Measurements from ENCODE around the gene DDAH2. TPM values are rescaled to one million over a fixed set of nuclear protein-coding genes. Genes with fewer than 3 reads are reported as not detected.

The DDAH2 gene
- total RNA-seq, 6 experiments from 2014 or later, result 44.0 to 47.8 (median 46.0) TPM

- DNase-seq, result no peak
Observed at GRCh38 chr6:31681135-31681671, 47.9 kb downstream of the DDAH2 start.

DNA sequence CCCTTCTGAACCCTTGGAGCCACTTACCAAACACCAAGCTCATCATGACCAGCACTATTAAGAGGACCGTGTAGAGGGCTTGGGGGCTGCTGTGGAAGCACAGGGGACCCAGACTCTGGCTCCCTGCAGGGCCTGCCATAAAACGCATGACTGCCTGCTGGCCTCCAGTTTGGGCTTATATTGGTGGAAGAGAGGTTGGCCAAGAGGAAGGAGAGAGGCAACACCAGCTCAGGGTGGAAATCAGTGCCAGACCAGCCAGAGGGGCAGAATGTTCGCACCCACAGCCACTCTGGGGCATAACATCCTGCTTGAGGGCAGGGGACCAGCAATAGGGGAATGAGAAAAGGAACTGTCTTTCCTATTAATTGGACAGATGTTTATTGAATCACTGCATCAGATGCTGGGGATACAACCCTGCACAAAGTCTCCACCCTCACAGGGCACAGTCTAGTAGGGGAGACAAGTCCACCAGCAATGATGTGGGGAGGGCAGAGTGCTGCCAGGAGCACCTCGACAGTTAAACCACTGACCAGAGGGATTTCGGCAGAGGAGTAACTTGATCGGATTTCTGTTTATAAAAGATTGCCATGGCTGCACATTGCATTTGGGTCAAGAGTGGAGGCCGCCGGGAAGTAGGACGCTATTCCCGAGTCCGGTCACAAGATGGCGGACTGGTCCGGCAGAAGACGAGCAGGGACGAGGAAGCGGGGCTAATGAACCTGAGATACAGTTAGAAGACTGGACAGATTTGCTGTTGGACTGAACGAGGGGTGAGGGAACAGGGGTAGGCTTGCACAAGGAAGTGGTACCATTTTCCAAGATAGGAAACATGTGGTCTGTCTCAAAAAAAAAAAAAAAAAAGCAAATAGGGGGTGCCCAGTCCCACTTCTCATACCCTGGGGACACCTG, 48.6 kb downstream of the DDAH2 start, which contains the start of gene LY6G5C:
Gene LY6G5C (minus strand): TSS at position 842 of the 909 bp plus-strand sequence. CDS start 694 bp downstream, at position 148.
- no peaks in the 10 kb centered on the region for H3K36me3 Mint-ChIP-seq (ENCODE audit: low read depth)
- peak; percentile 91 for DNase-seq
- no peaks in the 10 kb centered on the region for H3K9me3 Mint-ChIP-seq
- H3K27me3 Mint-ChIP-seq (ENCODE audit: insufficient read depth), result peaks cover 1% of the 10 kb centered on the region; the same call in 1 of the 2 replicates
- H3K27ac Mint-ChIP-seq, result peak within 1 kb of the TSS; percentile 96
- peak within 1 kb of the TSS; percentile 87 for H3K4me3 Mint-ChIP-seq
- peak; percentile 75 for TF ChIP-seq CTCF (IDR thresholded peaks at IDR 0.05)
- H3K4me1 Mint-ChIP-seq (ENCODE audit: low read depth), result peaks cover 17% of the 10 kb centered on the region

More at GRCh38 chr6:31681135-31681671, 47.9 kb downstream of the DDAH2 start:
- H3K27me3 Mint-ChIP-seq (ENCODE audit: insufficient read depth), result peaks cover 1% of the 10 kb centered on the region; the same call in 1 of the 2 replicates
- H3K36me3 Mint-ChIP-seq (ENCODE audit: low read depth), result 0 out of 2 replicates have a peak, but pooled peaks cover 6% of the 10 kb centered on the region
- peak overlapping the region; percentile 87 for H3K4me3 Mint-ChIP-seq
- no peaks in the 10 kb centered on the region for H3K9me3 Mint-ChIP-seq
- peaks cover 17% of the 10 kb centered on the region for H3K4me1 Mint-ChIP-seq (ENCODE audit: low read depth)
- peak overlapping the region; percentile 96 for H3K27ac Mint-ChIP-seq
- TF ChIP-seq CTCF (IDR thresholded peaks at IDR 0.05), result no peak; the same call in none of the 2 replicates

DNA sequence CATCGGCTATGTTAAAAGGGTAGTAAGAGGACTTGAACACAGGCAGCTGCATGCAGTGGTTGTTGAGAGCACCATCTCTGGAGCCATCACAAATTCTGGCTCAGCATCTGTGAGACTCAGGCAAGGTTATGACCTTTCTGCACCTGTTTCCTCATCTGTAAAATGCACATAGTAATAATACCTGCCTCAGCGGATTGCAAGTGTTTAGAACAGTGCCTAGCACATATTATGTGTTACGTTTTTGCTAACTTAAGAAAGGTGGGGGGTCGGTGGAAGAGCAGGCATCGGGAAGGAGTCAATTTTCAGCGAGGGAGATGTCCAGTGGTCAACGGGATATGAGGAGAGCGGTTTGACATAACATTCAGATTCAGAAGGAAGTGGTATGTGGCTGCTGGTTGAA, 51.1 kb downstream of the DDAH2 start:
- Mint-ChIP-seq H3K4me1 (ENCODE audit: low read depth) (peaks cover 17% of the 10 kb centered on the region), H3K36me3 (ENCODE audit: low read depth) (peaks cover 5% of the 10 kb centered on the region), H3K27me3 (ENCODE audit: insufficient read depth) (peaks cover 3% of the 10 kb centered on the region), H3K4me3 (no peak overlapping the region), H3K9me3 (no peaks in the 10 kb centered on the region), H3K27ac (no peak overlapping the region)
- no peak for TF ChIP-seq CTCF (IDR thresholded peaks at IDR 0.05)
- DNase-seq, result no peak

Small RNA genes lying within 50 kb of the gene (microRNA-seq; reads per million reads assigned to microRNA genes)
- gene MIR4646, result not detected

Other genes starting within 250 kb of the DDAH2 start
- 10 to 100 TPM; 16.0 to 26.0 (median 22.6) TPM for gene MICB, start 231.2 kb downstream of the DDAH2 start, total RNA-seq (2021; fragmentation: NEBNext Ultra II Directional; extraction: Animal tissue kit (Norgen Biotek cat#: 25700))
- gene MCCD1, start 200.3 kb downstream of the DDAH2 start, total RNA-seq (2021; fragmentation: NEBNext Ultra II Directional; extraction: Animal tissue kit (Norgen Biotek cat#: 25700)), result not detected
- gene DDX39B, start 187.3 kb downstream of the DDAH2 start, total RNA-seq (2021; fragmentation: NEBNext Ultra II Directional; extraction: Animal tissue kit (Norgen Biotek cat#: 25700)), result 100 to 1,000 TPM; 312 to 380 (median 358) TPM
- 1 to 10 TPM; 2.9 to 4.1 (median 3.2) TPM for gene ATP6V1G2, start 182.7 kb downstream of the DDAH2 start, total RNA-seq (2021; fragmentation: NEBNext Ultra II Directional; extraction: Animal tissue kit (Norgen Biotek cat#: 25700))
- gene NFKBIL1, start 181.7 kb downstream of the DDAH2 start, total RNA-seq (2021; fragmentation: NEBNext Ultra II Directional; extraction: Animal tissue kit (Norgen Biotek cat#: 25700)), result 10 to 100 TPM; 11.8 to 15.9 (median 13.6) TPM
- gene LTA, start 157.0 kb downstream of the DDAH2 start, total RNA-seq (2021; fragmentation: NEBNext Ultra II Directional; extraction: Animal tissue kit (Norgen Biotek cat#: 25700)), result not detected
- under 1 TPM; 0.12 to 0.41 (median 0.23) TPM for gene TNF, start 153.7 kb downstream of the DDAH2 start, total RNA-seq (2021; fragmentation: NEBNext Ultra II Directional; extraction: Animal tissue kit (Norgen Biotek cat#: 25700))
- gene LTB, start 146.9 kb downstream of the DDAH2 start, total RNA-seq (2021; fragmentation: NEBNext Ultra II Directional; extraction: Animal tissue kit (Norgen Biotek cat#: 25700)), result under 1 TPM in 1 of 6 experiments, not detected in 5; 0.38 TPM
- gene LST1, start 143.0 kb downstream of the DDAH2 start, total RNA-seq (2021; fragmentation: NEBNext Ultra II Directional; extraction: Animal tissue kit (Norgen Biotek cat#: 25700)), result not detected
- gene NCR3, start 136.3 kb downstream of the DDAH2 start, total RNA-seq (2021; fragmentation: NEBNext Ultra II Directional; extraction: Animal tissue kit (Norgen Biotek cat#: 25700)), result not detected
- not detected for gene AIF1, start 114.1 kb downstream of the DDAH2 start, total RNA-seq (2021; fragmentation: NEBNext Ultra II Directional; extraction: Animal tissue kit (Norgen Biotek cat#: 25700))
- gene PRRC2A, start 108.6 kb downstream of the DDAH2 start, total RNA-seq (2021; fragmentation: NEBNext Ultra II Directional; extraction: Animal tissue kit (Norgen Biotek cat#: 25700)), result 100 to 1,000 TPM; 216 to 259 (median 231) TPM
- 100 to 1,000 TPM; 247 to 273 (median 262) TPM for gene BAG6, start 76.6 kb downstream of the DDAH2 start, total RNA-seq (2021; fragmentation: NEBNext Ultra II Directional; extraction: Animal tissue kit (Norgen Biotek cat#: 25700))
- 1 to 10 TPM; 2.4 to 4.3 (median 2.8) TPM for gene APOM, start 73.4 kb downstream of the DDAH2 start, total RNA-seq (2021; fragmentation: NEBNext Ultra II Directional; extraction: Animal tissue kit (Norgen Biotek cat#: 25700))
- 10 to 100 TPM; 13.4 to 16.2 (median 14.9) TPM for gene C6orf47, start 68.5 kb downstream of the DDAH2 start, total RNA-seq (2021; fragmentation: NEBNext Ultra II Directional; extraction: Animal tissue kit (Norgen Biotek cat#: 25700))
- 10 to 100 TPM; 11.6 to 14.9 (median 13.0) TPM for gene GPANK1, start 64.3 kb downstream of the DDAH2 start, total RNA-seq (2021; fragmentation: NEBNext Ultra II Directional; extraction: Animal tissue kit (Norgen Biotek cat#: 25700))
- gene CSNK2B, start 63.2 kb downstream of the DDAH2 start, total RNA-seq (2021; fragmentation: NEBNext Ultra II Directional; extraction: Animal tissue kit (Norgen Biotek cat#: 25700)), result 100 to 1,000 TPM; 200 to 255 (median 225) TPM
- 1 to 10 TPM; 4.6 to 6.0 (median 5.3) TPM for gene LY6G5B, start 59.3 kb downstream of the DDAH2 start, total RNA-seq (2021; fragmentation: NEBNext Ultra II Directional; extraction: Animal tissue kit (Norgen Biotek cat#: 25700))
- 1 to 10 TPM; 2.2 to 2.9 (median 2.8) TPM for gene LY6G5C, start 48.2 kb downstream of the DDAH2 start, total RNA-seq (2021; fragmentation: NEBNext Ultra II Directional; extraction: Animal tissue kit (Norgen Biotek cat#: 25700))
- gene ABHD16A, start 26.0 kb downstream of the DDAH2 start, total RNA-seq (2021; fragmentation: NEBNext Ultra II Directional; extraction: Animal tissue kit (Norgen Biotek cat#: 25700)), result 10 to 100 TPM; 27.4 to 39.6 (median 32.0) TPM
- not detected for gene LY6G6F, start 22.4 kb downstream of the DDAH2 start, total RNA-seq (2021; fragmentation: NEBNext Ultra II Directional; extraction: Animal tissue kit (Norgen Biotek cat#: 25700))
- gene LY6G6D, start 14.0 kb downstream of the DDAH2 start, total RNA-seq (2021; fragmentation: NEBNext Ultra II Directional; extraction: Animal tissue kit (Norgen Biotek cat#: 25700)), result not detected
- gene LY6G6C, start 7.6 kb downstream of the DDAH2 start, total RNA-seq (2021; fragmentation: NEBNext Ultra II Directional; extraction: Animal tissue kit (Norgen Biotek cat#: 25700)), result not detected
- gene MPIG6B, start 5.9 kb downstream of the DDAH2 start, total RNA-seq (2021; fragmentation: NEBNext Ultra II Directional; extraction: Animal tissue kit (Norgen Biotek cat#: 25700)), result not detected
- gene CLIC1, start 7.2 kb upstream of the DDAH2 start, total RNA-seq (2021; fragmentation: NEBNext Ultra II Directional; extraction: Animal tissue kit (Norgen Biotek cat#: 25700)), result 100 to 1,000 TPM; 638 to 833 (median 745) TPM
- gene MSH5, start 10.7 kb upstream of the DDAH2 start, total RNA-seq (2021; fragmentation: NEBNext Ultra II Directional; extraction: Animal tissue kit (Norgen Biotek cat#: 25700)), result 10 to 100 TPM in 4 of 6 experiments, 1 to 10 TPM in 2; 7.4 to 14.8 (median 12.6) TPM
- gene SAPCD1, start 33.4 kb upstream of the DDAH2 start, total RNA-seq (2021; fragmentation: NEBNext Ultra II Directional; extraction: Animal tissue kit (Norgen Biotek cat#: 25700)), result 1 to 10 TPM in 5 of 6 experiments, under 1 TPM in 1; 0.91 to 2.4 (median 1.3) TPM
- under 1 TPM; 0.24 to 0.83 (median 0.64) TPM for gene VWA7, start 48.0 kb upstream of the DDAH2 start, total RNA-seq (2021; fragmentation: NEBNext Ultra II Directional; extraction: Animal tissue kit (Norgen Biotek cat#: 25700))
- gene VARS1, start 66.5 kb upstream of the DDAH2 start, total RNA-seq (2021; fragmentation: NEBNext Ultra II Directional; extraction: Animal tissue kit (Norgen Biotek cat#: 25700)), result 100 to 1,000 TPM; 117 to 144 (median 127) TPM
- 10 to 100 TPM; 31.8 to 48.5 (median 43.4) TPM for gene LSM2, start 77.7 kb upstream of the DDAH2 start, total RNA-seq (2021; fragmentation: NEBNext Ultra II Directional; extraction: Animal tissue kit (Norgen Biotek cat#: 25700))
- gene HSPA1L, start 86.0 kb upstream of the DDAH2 start, total RNA-seq (2021; fragmentation: NEBNext Ultra II Directional; extraction: Animal tissue kit (Norgen Biotek cat#: 25700)), result 1 to 10 TPM; 1.2 to 1.9 (median 1.6) TPM
- gene HSPA1A, start 86.2 kb upstream of the DDAH2 start, total RNA-seq (2021; fragmentation: NEBNext Ultra II Directional; extraction: Animal tissue kit (Norgen Biotek cat#: 25700)), result 100 to 1,000 TPM in 1 of 6 experiments, 10 to 100 TPM in 5; 78.5 to 102 (median 84.7) TPM
- gene HSPA1B, start 98.4 kb upstream of the DDAH2 start, total RNA-seq (2021; fragmentation: NEBNext Ultra II Directional; extraction: Animal tissue kit (Norgen Biotek cat#: 25700)), result 100 to 1,000 TPM in 2 of 6 experiments, 10 to 100 TPM in 4; 95.5 to 116 (median 98.9) TPM
- gene NEU1, start 133.5 kb upstream of the DDAH2 start, total RNA-seq (2021; fragmentation: NEBNext Ultra II Directional; extraction: Animal tissue kit (Norgen Biotek cat#: 25700)), result 10 to 100 TPM; 35.8 to 48.6 (median 40.9) TPM
- gene SLC44A4, start 149.7 kb upstream of the DDAH2 start, total RNA-seq (2021; fragmentation: NEBNext Ultra II Directional; extraction: Animal tissue kit (Norgen Biotek cat#: 25700)), result under 1 TPM in 1 of 6 experiments, not detected in 5; 0.10 TPM
- 10 to 100 TPM; 43.4 to 47.4 (median 45.9) TPM for gene EHMT2, start 168.4 kb upstream of the DDAH2 start, total RNA-seq (2021; fragmentation: NEBNext Ultra II Directional; extraction: Animal tissue kit (Norgen Biotek cat#: 25700))
- gene ZBTB12, start 172.8 kb upstream of the DDAH2 start, total RNA-seq (2021; fragmentation: NEBNext Ultra II Directional; extraction: Animal tissue kit (Norgen Biotek cat#: 25700)), result 1 to 10 TPM; 7.3 to 9.0 (median 8.3) TPM
- under 1 TPM in 4 of 6 experiments, not detected in 2; 0.24 to 0.43 (median 0.43) TPM for gene C2, start 198.4 kb upstream of the DDAH2 start, total RNA-seq (2021; fragmentation: NEBNext Ultra II Directional; extraction: Animal tissue kit (Norgen Biotek cat#: 25700))
- gene CFB, start 216.8 kb upstream of the DDAH2 start, total RNA-seq (2021; fragmentation: NEBNext Ultra II Directional; extraction: Animal tissue kit (Norgen Biotek cat#: 25700)), result 1 to 10 TPM in 2 of 6 experiments, under 1 TPM in 3, not detected in 1; 0.33 to 1.3 (median 0.81) TPM
- 10 to 100 TPM; 63.4 to 87.0 (median 78.7) TPM for gene NELFE, start 229.7 kb upstream of the DDAH2 start, total RNA-seq (2021; fragmentation: NEBNext Ultra II Directional; extraction: Animal tissue kit (Norgen Biotek cat#: 25700))
- 10 to 100 TPM; 74.0 to 83.3 (median 77.8) TPM for gene SKIC2, start 229.9 kb upstream of the DDAH2 start, total RNA-seq (2021; fragmentation: NEBNext Ultra II Directional; extraction: Animal tissue kit (Norgen Biotek cat#: 25700))
- gene DXO, start 242.8 kb upstream of the DDAH2 start, total RNA-seq (2021; fragmentation: NEBNext Ultra II Directional; extraction: Animal tissue kit (Norgen Biotek cat#: 25700)), result 10 to 100 TPM; 14.1 to 20.5 (median 16.5) TPM

Data from HFFc6 (cell line).